ENCODE measurements around the gene GALR2. TPM values are rescaled to one million over a fixed set of nuclear protein-coding genes. Genes with fewer than 3 reads are reported as not detected.
A peak's percentile ranks its signal among the peaks of the same experiment; 100 is the strongest.

The GALR2 gene
- total and polyA plus RNA-seq, 10 of the 15 experiments (the other 5 are each of a cell fraction or from before 2014, with no cell fraction given), result 0.06 to 1.2 (median 0.22) TPM; not detected in 5

- TF ChIP-seq, protein P1, sequence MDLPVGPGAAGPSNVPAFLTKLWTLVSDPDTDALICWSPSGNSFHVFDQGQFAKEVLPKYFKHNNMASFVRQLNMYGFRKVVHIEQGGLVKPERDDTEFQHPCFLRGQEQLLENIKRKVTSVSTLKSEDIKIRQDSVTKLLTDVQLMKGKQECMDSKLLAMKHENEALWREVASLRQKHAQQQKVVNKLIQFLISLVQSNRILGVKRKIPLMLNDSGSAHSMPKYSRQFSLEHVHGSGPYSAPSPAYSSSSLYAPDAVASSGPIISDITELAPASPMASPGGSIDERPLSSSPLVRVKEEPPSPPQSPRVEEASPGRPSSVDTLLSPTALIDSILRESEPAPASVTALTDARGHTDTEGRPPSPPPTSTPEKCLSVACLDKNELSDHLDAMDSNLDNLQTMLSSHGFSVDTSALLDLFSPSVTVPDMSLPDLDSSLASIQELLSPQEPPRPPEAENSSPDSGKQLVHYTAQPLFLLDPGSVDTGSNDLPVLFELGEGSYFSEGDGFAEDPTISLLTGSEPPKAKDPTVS (IDR thresholded peaks at IDR 0.05; ENCODE audit: low read depth, low read length), result no peak
- TF ChIP-seq CBX3 (IDR thresholded peaks at IDR 0.05; ENCODE audit: borderline replicate concordance, low read depth), result no peak
- no peak for TF ChIP-seq PAX8 (IDR thresholded peaks at IDR 0.05)
- TF ChIP-seq RCOR1 (conservative IDR thresholded peaks at IDR 0.05; ENCODE audit: low read depth, low read length), result no peak
- TF ChIP-seq TCF12 (IDR thresholded peaks at IDR 0.05; ENCODE audit: low read depth, low read length), result 0 out of 2 replicates have a peak, but pooled peaks have one; percentile 15
- peak; percentile 44 for TF ChIP-seq NKRF (conservative IDR thresholded peaks at IDR 0.05)
- TF ChIP-seq CEBPZ (IDR thresholded peaks at IDR 0.05; ENCODE audit: low read depth, low read length), result no peak
- TF ChIP-seq MEF2B (IDR thresholded peaks at IDR 0.05; ENCODE audit: partially characterized antibody, poor library complexity, severe bottlenecking), result no peak
- no peak for TF ChIP-seq NFIC (IDR thresholded peaks at IDR 0.05; ENCODE audit: low read depth, low read length)
- no peak for TF ChIP-seq YBX1 (IDR thresholded peaks at IDR 0.05)
- TF ChIP-seq KDM1A (IDR thresholded peaks at IDR 0.05; ENCODE audit: borderline replicate concordance), result no peak
- TF ChIP-seq RBBP5 (conservative IDR thresholded peaks at IDR 0.05), result no peak
- TF ChIP-seq ZNF622 (IDR thresholded peaks at IDR 0.05), result no peak
- TF ChIP-seq SUPT20H (IDR thresholded peaks at IDR 0.05; ENCODE audit: borderline replicate concordance, control insufficient read depth, low read depth, low read length), result no peak
- no peak for TF ChIP-seq CEBPB (IDR thresholded peaks at IDR 0.05; ENCODE audit: borderline replicate concordance in 1 of 2, low read depth in 2 of 2, low read length in 2 of 2)
- peak; percentile 75 for TF ChIP-seq POLR2AphosphoS5 (IDR thresholded peaks at IDR 0.05; ENCODE audit: low read length)
- TF ChIP-seq NR2C1 (IDR thresholded peaks at IDR 0.05), result peak; percentile 78
- no peak for TF ChIP-seq CUX1 (IDR thresholded peaks at IDR 0.05; ENCODE audit: insufficient replicate concordance, low read depth, low read length)
These were observed 2.3 kb upstream of the GALR2 start, which contains the start of gene SRP68 (continued) for GRCh38 chr17:76072148-76072858.

Measured in GM12878 (cell line).